Skeletal muscle satellite cell (primary cell): ENCODE measurements around the gene GPHN.
"Not testable (repeated sequence)": the region's sequence is repeated elsewhere in the genome, so short reads cannot be mapped to it uniquely, and the experiment has no call there.

ENCODE experiments used
- H3K27me3 ChIP-seq: 2 replicates; pipeline ENCODE4 v1.7.0; 2013; ENCODE audit warnings: low read length; ENCODE audit not compliant: control insufficient read depth, insufficient read depth
- H3K36me3 ChIP-seq: 2 replicates; pipeline ENCODE4 v1.7.0; 2013; ENCODE audit warnings: mild to moderate bottlenecking, control low read depth, low read length; ENCODE audit not compliant: insufficient read depth
- H3K4me1 ChIP-seq: 2 replicates; pipeline ENCODE4 v1.7.0; 2013; ENCODE audit warnings: low read length; ENCODE audit not compliant: control insufficient read depth, insufficient read depth
- H3K4me2 ChIP-seq: 2 replicates; pipeline ENCODE4 v1.7.0; 2013; ENCODE audit warnings: mild to moderate bottlenecking, low read length
- H3K4me3 ChIP-seq: 2 replicates; pipeline ENCODE4 v1.7.0; 2013; ENCODE audit warnings: low read length
- H3K9ac ChIP-seq: 2 replicates; pipeline ENCODE4 v1.7.0; 2013; ENCODE audit warnings: mild to moderate bottlenecking, low read depth, low read length, moderate library complexity
- H3K9me3 ChIP-seq: replicated peaks from 2 replicates; pipeline ENCODE4 v1.7.0; 2013; ENCODE audit warnings: mild to moderate bottlenecking, control low read depth, low read length

The GPHN gene

DNA sequence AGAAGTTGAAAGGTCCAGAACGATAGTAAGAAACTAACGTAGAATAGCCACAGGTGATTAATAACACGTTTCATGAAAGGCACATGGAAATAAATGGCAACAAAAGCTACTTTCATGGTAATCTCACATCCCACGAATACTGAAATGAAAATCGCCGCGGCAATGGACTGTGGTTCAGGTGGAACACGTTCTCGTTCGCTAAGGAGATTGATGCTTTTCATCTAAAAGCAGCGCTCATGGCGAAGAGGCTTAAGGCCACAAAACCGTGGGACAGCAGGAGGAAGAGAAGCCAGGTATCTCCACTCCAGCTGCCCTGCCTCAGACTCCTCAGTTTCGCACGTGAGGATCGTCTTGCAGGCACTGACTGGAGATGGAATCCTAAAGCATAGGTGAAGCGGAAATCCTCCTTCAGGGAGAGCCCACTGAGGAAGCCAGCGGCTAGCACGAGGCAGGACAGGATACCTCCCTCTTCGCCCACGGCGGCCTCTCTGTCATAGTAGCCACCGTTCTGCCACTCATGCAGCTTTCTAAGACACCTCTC is 696 bp upstream of the GPHN start:
- Histone ChIP-seq H3K36me3 (no peaks in the 10 kb centered on the region), H3K9me3 (no peaks in the 10 kb centered on the region), H3K4me3 (peak overlapping the region; percentile 95), H3K4me1 (peaks cover 13% of the 10 kb centered on the region), H3K9ac (peak overlapping the region; percentile 83), H3K4me2 (peak overlapping the region; percentile 95), H3K27me3 (no peaks in the 10 kb centered on the region)

DNA sequence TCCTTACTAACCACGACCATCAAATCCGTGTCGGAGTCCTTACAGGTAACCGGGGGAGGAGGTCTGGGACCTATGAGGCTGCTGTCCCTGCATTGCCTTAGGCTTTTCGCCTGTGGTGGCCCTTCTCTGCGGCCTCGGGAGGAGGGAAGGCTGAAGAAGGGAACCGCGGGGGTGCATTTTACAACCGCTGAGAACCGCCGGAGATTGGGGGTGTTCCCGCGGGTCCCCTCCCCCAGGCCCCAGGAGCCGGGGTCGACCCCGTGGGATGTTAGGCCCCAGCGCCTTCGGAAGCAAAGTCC is 549 bp downstream of the GPHN start:
- Histone ChIP-seq H3K9me3 (no peaks in the 10 kb centered on the region), H3K4me1 (peaks cover 13% of the 10 kb centered on the region), H3K27me3 (no peaks in the 10 kb centered on the region), H3K4me2 (peak overlapping the region; percentile 95), H3K4me3 (peak overlapping the region; percentile 95), H3K9ac (peak overlapping the region; percentile 83), H3K36me3 (no peaks in the 10 kb centered on the region)

DNA sequence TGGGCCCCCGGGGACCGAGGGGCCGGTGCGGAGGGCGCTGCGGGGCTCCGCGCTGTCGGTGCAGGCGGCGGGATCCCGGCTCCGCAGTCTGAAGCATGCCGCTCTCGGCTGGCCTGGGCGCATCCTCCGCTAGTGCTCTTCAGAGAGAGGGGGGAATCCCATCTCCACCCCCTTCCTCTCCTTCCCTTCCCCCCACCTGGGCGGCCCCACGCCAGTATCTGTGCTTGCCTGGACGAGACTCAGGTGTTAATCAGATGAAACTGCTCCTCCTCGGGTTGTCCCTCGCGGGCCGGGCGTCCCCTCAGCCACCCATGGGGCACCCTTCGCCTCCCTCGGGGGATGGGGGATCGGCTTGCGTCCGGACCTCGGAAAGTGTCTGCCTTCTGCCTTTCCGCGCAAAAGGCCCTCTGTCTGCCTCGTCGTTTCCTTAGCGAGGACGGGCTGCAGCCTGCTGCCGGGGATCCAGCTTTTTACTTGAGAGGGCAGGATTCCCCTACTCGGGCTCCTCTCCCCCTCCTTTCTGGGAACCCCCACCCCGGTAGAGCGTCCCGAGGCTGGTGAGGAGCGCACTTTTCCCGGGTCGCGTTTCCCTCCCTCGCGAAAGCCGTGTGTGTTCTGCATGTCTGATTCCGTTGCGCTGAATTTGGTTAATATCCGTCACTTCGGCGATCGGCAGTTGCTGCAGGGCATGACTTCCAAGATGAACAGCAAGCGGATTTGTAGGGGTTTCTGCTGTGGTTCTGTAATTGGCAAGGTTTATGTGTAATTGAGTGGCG is 1.1 kb downstream of the GPHN start:
- Histone ChIP-seq H3K9ac (peak overlapping the region; percentile 83), H3K27me3 (no peaks in the 10 kb centered on the region), H3K4me2 (peak overlapping the region; percentile 95), H3K4me3 (peak overlapping the region; percentile 95), H3K4me1 (peaks cover 13% of the 10 kb centered on the region), H3K36me3 (no peaks in the 10 kb centered on the region), H3K9me3 (no peaks in the 10 kb centered on the region)

- no peaks in the 10 kb centered on the region for H3K27me3 ChIP-seq
- H3K4me3 ChIP-seq, result peak overlapping the region; percentile 95
- H3K9ac ChIP-seq, result peak overlapping the region; percentile 83
- peak overlapping the region; percentile 95 for H3K4me2 ChIP-seq
- no peaks in the 10 kb centered on the region for H3K9me3 ChIP-seq
- peaks cover 13% of the 10 kb centered on the region for H3K4me1 ChIP-seq
- H3K36me3 ChIP-seq, result no peaks in the 10 kb centered on the region
Measured at GRCh38 chr14:66509874-66510273, 1.9 kb downstream of the GPHN start.

GRCh38 chr14:66511849-66512248 is 3.9 kb downstream of the GPHN start:
- no peak overlapping the region for H3K4me3 ChIP-seq
- no peaks in the 10 kb centered on the region for H3K27me3 ChIP-seq
- H3K4me2 ChIP-seq, result no peak overlapping the region
- H3K36me3 ChIP-seq, result no peaks in the 10 kb centered on the region
- no peaks in the 10 kb centered on the region for H3K9me3 ChIP-seq
- H3K9ac ChIP-seq, result no peak overlapping the region
- peaks cover 11% of the 10 kb centered on the region for H3K4me1 ChIP-seq

GRCh38 chr14:66514213-66514612 is 6.3 kb downstream of the GPHN start:
- no peaks in the 10 kb centered on the region for H3K27me3 ChIP-seq
- peaks cover 8% of the 10 kb centered on the region for H3K4me1 ChIP-seq
- no peaks in the 10 kb centered on the region for H3K36me3 ChIP-seq
- no peak overlapping the region for H3K4me2 ChIP-seq
- H3K4me3 ChIP-seq, result no peak overlapping the region
- no peak overlapping the region for H3K9ac ChIP-seq
- no peaks in the 10 kb centered on the region for H3K9me3 ChIP-seq

GRCh38 chr14:66530526-66530925 is 22.6 kb downstream of the GPHN start:
- H3K4me1 ChIP-seq, result no peaks in the 10 kb centered on the region
- no peaks in the 10 kb centered on the region for H3K9me3 ChIP-seq
- H3K4me2 ChIP-seq, result no peak overlapping the region
- no peak overlapping the region for H3K9ac ChIP-seq
- H3K4me3 ChIP-seq, result no peak overlapping the region
- H3K36me3 ChIP-seq, result no peaks in the 10 kb centered on the region
- no peaks in the 10 kb centered on the region for H3K27me3 ChIP-seq

- H3K9ac ChIP-seq, result no peak overlapping the region
- no peak overlapping the region for H3K4me2 ChIP-seq
- H3K36me3 ChIP-seq, result no peaks in the 10 kb centered on the region
- H3K4me1 ChIP-seq, result no peaks in the 10 kb centered on the region
- no peak overlapping the region for H3K4me3 ChIP-seq
- no peaks in the 10 kb centered on the region for H3K27me3 ChIP-seq
- no peaks in the 10 kb centered on the region for H3K9me3 ChIP-seq
Measured at GRCh38 chr14:66539034-66539433, 31.1 kb downstream of the GPHN start.

DNA sequence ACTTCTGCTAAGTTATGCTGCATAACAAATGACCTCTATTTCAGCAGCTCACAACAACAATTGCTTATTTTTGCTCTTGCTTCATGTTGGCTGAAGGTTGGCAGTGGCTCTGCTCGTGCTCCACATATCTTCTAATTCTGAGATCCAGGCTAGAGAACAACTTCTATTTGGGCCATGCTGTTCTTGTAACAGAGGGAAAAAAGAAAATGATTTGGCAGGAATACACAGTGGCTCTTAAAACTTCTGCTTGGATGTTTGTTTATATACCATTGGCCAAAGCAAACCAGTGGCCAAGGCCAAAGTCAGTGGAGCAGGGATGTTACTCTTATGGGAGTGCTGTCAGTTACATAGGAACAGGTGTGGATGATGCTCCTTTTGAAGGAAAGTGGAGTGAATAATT is 32.1 kb downstream of the GPHN start:
- H3K4me1 ChIP-seq, result no peaks in the 10 kb centered on the region
- H3K27me3 ChIP-seq, result no peaks in the 10 kb centered on the region
- H3K4me3 ChIP-seq, result no peak overlapping the region
- no peak overlapping the region for H3K4me2 ChIP-seq
- H3K9ac ChIP-seq, result no peak overlapping the region
- no peaks in the 10 kb centered on the region for H3K9me3 ChIP-seq
- no peaks in the 10 kb centered on the region for H3K36me3 ChIP-seq

DNA sequence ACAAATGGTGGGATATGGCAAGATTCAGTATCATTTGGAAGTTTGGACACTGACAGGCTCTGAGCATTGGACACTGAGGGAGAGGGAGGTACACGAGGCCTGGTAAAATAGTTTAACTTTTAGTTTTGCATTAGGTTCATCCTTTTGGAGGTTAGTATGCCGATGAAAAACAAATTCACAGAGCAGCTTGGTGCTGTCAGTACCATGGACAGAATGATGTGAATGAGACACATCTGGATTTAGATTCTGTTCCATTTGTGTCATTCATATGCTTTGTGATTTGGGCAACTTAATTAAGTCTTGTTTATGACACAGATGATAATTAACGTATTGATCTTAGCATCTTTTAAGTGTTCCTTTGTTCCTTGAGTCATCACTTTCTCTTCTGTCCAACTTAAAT is 33.7 kb downstream of the GPHN start:
- Histone ChIP-seq H3K27me3 (no peaks in the 10 kb centered on the region), H3K9me3 (no peaks in the 10 kb centered on the region), H3K4me2 (no peak overlapping the region), H3K36me3 (no peaks in the 10 kb centered on the region), H3K9ac (no peak overlapping the region), H3K4me3 (no peak overlapping the region), H3K4me1 (no peaks in the 10 kb centered on the region)

DNA sequence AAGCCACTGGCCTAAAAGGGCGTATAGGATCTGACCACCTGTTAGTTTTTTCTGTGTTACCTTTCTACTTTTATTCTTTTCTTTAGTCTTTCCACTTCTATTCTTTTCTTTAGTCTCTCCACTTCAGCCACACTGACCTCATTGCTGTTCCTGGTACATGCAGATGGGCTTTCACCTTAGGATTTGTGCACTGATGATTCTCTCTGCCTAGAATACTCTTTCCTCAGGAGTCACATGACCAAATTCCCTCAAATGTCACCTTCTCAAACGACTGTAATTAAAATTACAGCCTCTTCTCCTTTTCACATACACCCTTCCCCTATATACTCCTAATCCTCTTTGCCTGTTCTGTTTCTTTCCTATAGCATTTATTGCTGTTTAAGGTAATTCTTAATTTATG is 36.0 kb downstream of the GPHN start:
- Histone ChIP-seq H3K9me3 (no peaks in the 10 kb centered on the region), H3K4me1 (no peaks in the 10 kb centered on the region), H3K4me3 (no peak overlapping the region), H3K9ac (no peak overlapping the region), H3K4me2 (no peak overlapping the region), H3K27me3 (no peaks in the 10 kb centered on the region), H3K36me3 (no peaks in the 10 kb centered on the region)

GRCh38 chr14:66545191-66545590 is 37.2 kb downstream of the GPHN start:
- not testable (repeated sequence) for H3K4me2 ChIP-seq, H3K9me3 ChIP-seq, H3K4me1 ChIP-seq, H3K4me3 ChIP-seq, H3K36me3 ChIP-seq, H3K9ac ChIP-seq, H3K27me3 ChIP-seq
